CD4-positive, CD25-positive, alpha-beta regulatory T cell (primary cell): Measurements from ENCODE around the gene FFAR4. TPM values are rescaled to one million over a fixed set of nuclear protein-coding genes. Genes with fewer than 3 reads are reported as not detected.

Experiments used
- ATAC-seq, 2 donors: fragments of 150-1000 bp; cut with Tn5 transposase; one replicate each; pipeline ENCODE4 v1.10.0; 2021; ENCODE audit warnings: low read depth in 2 of 2, moderate number of reproducible peaks in 2 of 2, moderate library complexity in 1 of 2
- DNase-seq, 3 donors: peaks; one replicate each; pipeline versions ENCODE4 v3.0.0 to v3.0.0-alpha.2; 2012 to 2022; ENCODE audit warnings: mixed read lengths in 1 of 3
- H3K27ac ChIP-seq: one replicate; pipeline ENCODE4 v1.7.0; 2013; ENCODE audit warnings: mild to moderate bottlenecking, low read length; ENCODE audit not compliant: insufficient read depth, poor library complexity, severe bottlenecking
- H3K27me3 ChIP-seq: one replicate; pipeline ENCODE4 v1.7.0; 2013; ENCODE audit warnings: low read length; ENCODE audit not compliant: control insufficient read depth, insufficient read depth
- H3K36me3 ChIP-seq: one replicate; pipeline ENCODE4 v1.7.0; 2013; ENCODE audit warnings: mild to moderate bottlenecking, low read length, moderate library complexity; ENCODE audit not compliant: control insufficient read depth, insufficient read depth
- H3K4me1 ChIP-seq: 2 replicates; pipeline ENCODE4 v1.7.0; 2013; ENCODE audit warnings: mild to moderate bottlenecking, low read length; ENCODE audit not compliant: insufficient read depth, control insufficient read depth, poor library complexity, severe bottlenecking
- H3K4me3 ChIP-seq: one replicate; pipeline ENCODE4 v1.7.0; 2013; ENCODE audit warnings: low read depth, mild to moderate bottlenecking, low read length, moderate library complexity
- H3K9me3 ChIP-seq, 2 experiments: 1 replicate in 1 of 2; 2 replicates in 1 of 2; pipeline ENCODE4 v1.7.0; 2013; ENCODE audit warnings: low read length in 2 of 2, mild to moderate bottlenecking in 1 of 2, moderate library complexity in 1 of 2; ENCODE audit not compliant: control insufficient read depth in 2 of 2
- H3K27ac Mint-ChIP-seq, 3 donors: one replicate each; pipeline ENCODE4 v1.8.0; 2020 to 2022; ENCODE audit warnings: mild to moderate bottlenecking in 3 of 3, mixed read lengths in 3 of 3, moderate library complexity in 2 of 3
- H3K27me3 Mint-ChIP-seq: one replicate; pipeline ENCODE4 v1.8.0; 2022; ENCODE audit warnings: mild to moderate bottlenecking, mixed read lengths
- H3K36me3 Mint-ChIP-seq: one replicate; pipeline ENCODE4 v1.8.0; 2020; ENCODE audit warnings: mixed read lengths
- H3K4me1 Mint-ChIP-seq, 4 donors: one replicate each; pipeline ENCODE4 v1.8.0; 2020 to 2022; ENCODE audit warnings: mixed read lengths in 4 of 4, mild to moderate bottlenecking in 1 of 4
- H3K4me3 Mint-ChIP-seq, 4 donors: one replicate each; pipeline ENCODE4 v1.8.0; 2020 to 2022; ENCODE audit warnings: mild to moderate bottlenecking in 4 of 4, mixed read lengths in 4 of 4, moderate library complexity in 3 of 4
- H3K9me3 Mint-ChIP-seq, 7 donors: one replicate each; pipeline ENCODE4 v1.8.0; 2020 to 2022; ENCODE audit warnings: mixed read lengths in 7 of 7, mild to moderate bottlenecking in 3 of 7, moderate library complexity in 2 of 7
- polyA plus RNA-seq, 4 donors: library from polyadenylated mRNA; unstranded; fragments of 300-500 nt; fragmentation: Illumina TruSeq; gene quantifications; one replicate each; pipeline ENCODE4 v1.2.3, GENCODE V29; 2021
- total RNA-seq: library from RNA; stranded (reverse); gene quantifications from one replicate; pipeline ENCODE4 v1.2.3, GENCODE V29; 2022

Gene FFAR4
- total and polyA plus RNA-seq, 5 donors from 2014 or later = not detected

DNA sequence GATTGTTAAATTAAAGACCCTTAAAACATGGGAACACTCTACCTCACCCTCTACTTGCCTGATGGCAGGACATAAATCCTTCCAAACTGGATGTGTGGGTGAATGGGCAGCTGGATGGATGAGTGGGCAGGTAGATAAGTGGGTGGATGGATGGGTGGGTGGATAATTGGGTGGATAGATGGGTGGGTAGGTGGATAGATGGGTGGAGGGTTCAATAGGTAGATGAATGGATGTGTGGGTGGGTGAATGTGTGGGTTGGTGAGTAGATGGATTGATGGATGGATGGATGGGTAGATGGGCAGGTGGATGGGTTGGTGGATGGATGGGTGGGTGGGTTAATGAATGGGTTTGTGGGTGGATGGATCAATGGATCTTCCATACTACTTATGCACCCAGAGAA lies 18.9 kb upstream of the FFAR4 start:
- Histone ChIP-seq H3K9me3 (no peaks in the 10 kb centered on the region), H3K27ac (no peak overlapping the region), H3K36me3 (no peaks in the 10 kb centered on the region), H3K27me3 (no peaks in the 10 kb centered on the region), H3K4me3 (no peak overlapping the region), H3K4me1 (no peaks in the 10 kb centered on the region)
- H3K4me1 Mint-ChIP-seq = peaks cover 0 to under 1% (median 0%) of the 10 kb centered on the region in 4 donors
- H3K36me3 Mint-ChIP-seq = no peaks in the 10 kb centered on the region
- H3K9me3 Mint-ChIP-seq = no peaks in the 10 kb centered on the region
- ATAC-seq = no peak
- no peak overlapping the region for H3K27ac Mint-ChIP-seq
- DNase-seq = no peak
- peaks cover 7% of the 10 kb centered on the region for H3K27me3 Mint-ChIP-seq
- no peak overlapping the region for H3K4me3 Mint-ChIP-seq

DNA sequence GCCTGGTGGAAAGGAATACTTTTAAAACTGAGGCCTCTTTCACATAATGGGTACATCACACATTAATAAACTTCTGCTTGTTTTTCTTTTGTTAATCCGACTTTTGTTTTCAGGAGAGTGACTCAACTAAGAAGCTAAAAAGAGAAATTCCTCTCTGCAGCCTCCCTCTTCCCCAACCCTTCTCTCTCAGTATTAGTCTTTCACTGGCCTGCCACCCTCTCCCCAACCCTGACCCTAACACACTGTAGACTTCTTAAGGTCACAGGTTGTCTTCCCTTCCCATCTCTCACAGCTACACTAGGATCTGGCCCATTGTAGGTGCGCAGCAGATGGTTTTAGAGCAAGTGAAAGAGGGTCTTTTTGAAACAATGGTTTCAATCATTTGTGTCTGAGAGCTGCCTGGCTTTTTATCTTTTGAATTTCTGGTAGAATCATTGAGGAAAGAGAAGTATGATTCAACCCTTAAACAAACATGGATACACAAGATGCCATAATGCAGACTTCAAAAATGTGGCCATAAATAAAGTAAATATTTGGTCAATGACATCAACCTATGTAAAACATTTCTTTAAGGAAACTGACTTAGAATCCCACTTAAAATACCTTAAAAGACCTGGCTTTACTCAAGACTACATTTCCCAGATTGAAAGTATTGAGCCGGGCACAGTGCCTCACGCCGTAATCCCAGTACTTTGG lies 17.9 kb upstream of the FFAR4 start:
- Mint-ChIP-seq H3K9me3 (no peaks in the 10 kb centered on the region), H3K27ac (no peak overlapping the region), H3K27me3 (no peaks in the 10 kb centered on the region), H3K36me3 (no peaks in the 10 kb centered on the region), H3K4me1 (no peaks in the 10 kb centered on the region), H3K4me3 (no peak overlapping the region)
- Histone ChIP-seq H3K36me3 (no peaks in the 10 kb centered on the region), H3K4me3 (no peak overlapping the region), H3K27ac (no peak overlapping the region), H3K27me3 (no peaks in the 10 kb centered on the region), H3K4me1 (no peaks in the 10 kb centered on the region), H3K9me3 (no peaks in the 10 kb centered on the region)
- ATAC-seq (no peak), DNase-seq (no peak)

DNA sequence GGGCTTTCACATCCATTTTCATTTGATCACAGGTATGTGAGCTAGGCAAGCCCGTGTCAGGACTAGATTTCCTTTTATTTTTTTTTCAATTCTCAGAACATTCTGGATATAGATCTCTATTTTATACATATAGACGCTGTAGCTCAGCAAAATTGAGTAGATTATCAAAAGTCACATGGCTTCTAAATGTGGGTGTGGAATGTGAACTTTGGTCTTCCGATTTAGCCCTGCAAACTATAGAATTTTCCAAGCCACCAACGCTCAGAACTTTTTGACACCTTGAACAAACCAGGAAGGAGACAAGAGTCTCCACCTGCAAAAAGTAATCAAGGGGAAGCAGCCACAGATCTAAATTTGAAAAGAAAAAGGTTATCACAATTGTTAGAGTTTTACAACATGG lies 15.9 kb upstream of the FFAR4 start:
- H3K27ac ChIP-seq = no peak overlapping the region
- no peak overlapping the region for H3K27ac Mint-ChIP-seq
- H3K4me3 ChIP-seq = no peak overlapping the region
- ATAC-seq = no peak
- no peaks in the 10 kb centered on the region for H3K4me1 ChIP-seq
- H3K4me3 Mint-ChIP-seq = no peak overlapping the region
- no peak for DNase-seq
- no peaks in the 10 kb centered on the region for H3K4me1 Mint-ChIP-seq
- no peaks in the 10 kb centered on the region for H3K9me3 Mint-ChIP-seq
- H3K27me3 Mint-ChIP-seq = no peaks in the 10 kb centered on the region
- no peaks in the 10 kb centered on the region for H3K36me3 Mint-ChIP-seq
- no peaks in the 10 kb centered on the region for H3K9me3 ChIP-seq
- no peaks in the 10 kb centered on the region for H3K27me3 ChIP-seq
- no peaks in the 10 kb centered on the region for H3K36me3 ChIP-seq

DNA sequence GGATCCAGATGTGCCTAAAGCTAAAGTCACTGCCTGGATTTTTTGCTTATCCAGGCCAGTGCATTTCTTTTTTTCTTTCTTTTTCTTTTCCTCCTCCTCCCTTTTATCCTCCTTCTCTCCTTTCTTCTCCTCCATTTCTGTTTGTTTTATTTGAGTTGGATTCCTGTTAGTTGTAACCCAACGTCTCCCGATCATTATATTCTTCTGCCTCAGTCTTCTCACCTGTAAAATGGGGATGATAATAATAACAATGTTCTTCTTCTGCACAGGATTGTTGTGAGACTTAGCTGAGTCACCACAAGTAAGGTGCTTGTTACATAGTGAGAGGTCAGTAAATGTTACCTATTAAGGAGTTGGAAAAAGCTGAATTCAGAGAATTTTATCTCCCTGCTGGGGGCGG lies 13.7 kb upstream of the FFAR4 start:
- H3K9me3 ChIP-seq = no peaks in the 10 kb centered on the region
- H3K36me3 ChIP-seq = no peaks in the 10 kb centered on the region
- DNase-seq (no peak), ATAC-seq (no peak)
- H3K36me3 Mint-ChIP-seq = no peaks in the 10 kb centered on the region
- H3K27me3 ChIP-seq = no peaks in the 10 kb centered on the region
- H3K4me3 Mint-ChIP-seq = peak overlapping the region in 1 of 4 donors; percentile 79
- H3K4me1 ChIP-seq = no peaks in the 10 kb centered on the region
- H3K9me3 Mint-ChIP-seq = peaks cover 0 to 2% (median 0%) of the 10 kb centered on the region in 7 donors
- no peak overlapping the region for H3K27ac Mint-ChIP-seq
- H3K27ac ChIP-seq = no peak overlapping the region
- H3K4me1 Mint-ChIP-seq = no peaks in the 10 kb centered on the region
- H3K4me3 ChIP-seq = no peak overlapping the region
- H3K27me3 Mint-ChIP-seq = peaks cover 4% of the 10 kb centered on the region

DNA sequence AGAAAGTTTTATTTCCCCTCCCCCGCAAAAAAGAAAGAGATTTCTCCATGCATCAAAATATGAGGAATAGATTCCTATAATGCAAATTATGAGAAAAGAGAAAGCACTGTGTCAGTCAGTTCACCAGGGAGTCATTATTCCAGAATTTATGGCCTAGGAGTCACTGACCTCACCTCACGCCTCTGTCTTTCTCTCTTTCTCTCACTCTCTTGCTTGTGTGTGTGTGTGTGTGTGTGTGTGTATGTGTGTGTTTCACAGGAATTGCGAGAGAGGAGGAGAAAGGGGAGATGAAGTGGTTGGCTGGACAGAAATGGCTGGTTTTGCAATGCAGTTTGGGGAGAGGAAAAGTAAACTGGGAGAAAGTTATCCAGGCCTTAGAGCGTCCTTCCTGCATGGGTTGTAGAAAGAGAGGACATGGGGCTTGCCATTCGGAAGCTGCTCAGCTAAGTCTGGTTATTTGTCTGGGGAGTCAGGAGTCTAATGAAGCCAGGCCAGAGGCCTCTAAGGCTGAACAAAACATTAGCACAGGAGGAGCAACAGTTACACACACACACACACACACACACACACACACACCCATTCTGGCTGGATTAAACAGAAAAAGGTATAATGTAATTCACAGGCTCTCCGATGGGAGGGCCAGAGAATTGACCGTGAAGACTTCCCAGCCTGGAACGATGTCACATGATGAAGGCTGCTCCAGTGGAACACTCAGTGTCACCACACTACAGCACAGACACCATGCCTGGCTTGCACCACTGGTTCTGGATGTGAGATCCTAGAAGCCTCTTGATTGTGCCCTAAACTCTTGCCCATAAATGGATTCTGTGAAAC lies 12.8 kb upstream of the FFAR4 start:
- peaks cover 8% of the 10 kb centered on the region for H3K27me3 Mint-ChIP-seq
- no peaks in the 10 kb centered on the region for H3K27me3 ChIP-seq
- H3K36me3 ChIP-seq = no peaks in the 10 kb centered on the region
- no peaks in the 10 kb centered on the region for H3K36me3 Mint-ChIP-seq
- DNase-seq (no peak), ATAC-seq (no peak)
- H3K9me3 ChIP-seq = no peaks in the 10 kb centered on the region
- H3K9me3 Mint-ChIP-seq = peaks cover 0 to 2% (median 0%) of the 10 kb centered on the region in 7 donors
- H3K27ac Mint-ChIP-seq = no peak overlapping the region
- no peak overlapping the region for H3K4me3 Mint-ChIP-seq
- H3K4me3 ChIP-seq = no peak overlapping the region
- H3K4me1 Mint-ChIP-seq = no peaks in the 10 kb centered on the region
- H3K4me1 ChIP-seq = no peaks in the 10 kb centered on the region
- H3K27ac ChIP-seq = no peak overlapping the region

DNA sequence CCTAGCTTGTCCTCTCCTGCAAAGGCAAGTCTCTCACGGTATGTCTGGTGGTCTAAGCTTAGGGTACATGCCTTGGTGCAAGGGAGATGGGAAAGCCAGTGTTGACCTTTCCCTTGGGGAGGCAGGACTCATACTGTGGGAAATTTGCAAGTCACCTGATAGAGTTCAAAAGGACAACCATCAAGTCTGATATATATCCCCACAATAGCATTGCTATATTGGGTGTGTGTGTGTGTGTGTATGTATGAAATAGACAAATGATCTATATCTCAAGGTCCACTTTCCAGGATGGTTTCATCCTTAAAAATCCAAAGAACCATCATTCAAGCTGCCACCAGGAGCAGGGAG lies 12.2 kb upstream of the FFAR4 start:
- H3K36me3 Mint-ChIP-seq = no peaks in the 10 kb centered on the region
- Histone ChIP-seq H3K27me3 (no peaks in the 10 kb centered on the region), H3K36me3 (no peaks in the 10 kb centered on the region), H3K4me3 (no peak overlapping the region), H3K27ac (no peak overlapping the region), H3K4me1 (no peaks in the 10 kb centered on the region), H3K9me3 (no peaks in the 10 kb centered on the region)
- DNase-seq (no peak), ATAC-seq (no peak)
- H3K27me3 Mint-ChIP-seq = peaks cover 8% of the 10 kb centered on the region
- H3K27ac Mint-ChIP-seq = no peak overlapping the region
- peaks cover 0 to 2% (median 0%) of the 10 kb centered on the region in 7 donors for H3K9me3 Mint-ChIP-seq
- no peaks in the 10 kb centered on the region for H3K4me1 Mint-ChIP-seq
- no peak overlapping the region for H3K4me3 Mint-ChIP-seq

DNA sequence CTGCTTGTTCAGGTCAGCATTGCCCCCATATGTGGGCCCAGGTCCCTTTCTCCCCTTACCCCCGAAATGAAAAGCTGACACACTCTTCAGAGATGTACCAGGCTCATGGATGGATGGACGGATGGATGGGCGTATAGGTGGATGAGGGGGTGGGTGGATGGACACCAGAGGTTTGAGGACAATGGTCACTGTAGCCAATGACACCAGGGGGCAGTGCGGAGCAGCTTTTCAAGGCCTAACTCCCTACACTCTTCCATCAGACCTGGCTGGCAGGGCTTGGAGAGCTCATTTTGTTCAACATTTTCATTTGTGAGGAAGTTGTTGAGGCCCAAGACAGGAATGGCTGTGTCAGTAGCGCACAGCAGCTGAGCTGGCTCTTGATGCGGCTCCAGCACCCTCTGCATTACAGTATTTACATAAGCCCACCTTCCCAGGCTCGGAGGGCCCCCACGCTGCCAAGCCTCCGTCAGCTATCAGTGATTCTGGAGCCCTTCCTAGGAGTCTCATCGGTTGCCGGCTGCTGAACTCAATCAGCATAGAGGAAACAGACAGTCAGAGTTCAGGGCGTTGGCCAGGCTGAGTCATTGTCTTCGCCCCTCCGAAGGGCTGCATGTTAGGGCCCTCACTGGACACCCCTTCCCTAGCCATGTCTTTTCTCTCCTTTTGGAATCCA lies 11.6 kb upstream of the FFAR4 start:
- H3K9me3 Mint-ChIP-seq = peaks cover 0 to 2% (median 0%) of the 10 kb centered on the region in 7 donors
- DNase-seq (peak in 2 of 3 donors; percentile 11 to 41), ATAC-seq (no peak)
- no peaks in the 10 kb centered on the region for H3K9me3 ChIP-seq
- no peaks in the 10 kb centered on the region for H3K4me1 Mint-ChIP-seq
- H3K27me3 ChIP-seq = no peaks in the 10 kb centered on the region
- H3K4me1 ChIP-seq = no peaks in the 10 kb centered on the region
- no peak overlapping the region for H3K27ac ChIP-seq
- H3K27ac Mint-ChIP-seq = no peak overlapping the region
- no peak overlapping the region for H3K4me3 Mint-ChIP-seq
- H3K36me3 Mint-ChIP-seq = no peaks in the 10 kb centered on the region
- no peaks in the 10 kb centered on the region for H3K36me3 ChIP-seq
- no peak overlapping the region for H3K4me3 ChIP-seq
- peaks cover 8% of the 10 kb centered on the region for H3K27me3 Mint-ChIP-seq
